ENCODE data around the gene MYOF. TPM values are rescaled to one million over a fixed set of nuclear protein-coding genes. Genes with fewer than 3 reads are reported as not detected.
A peak's percentile ranks its signal among the peaks of the same experiment; 100 is the strongest.
"Not testable (repeated sequence)": the region's sequence is repeated elsewhere in the genome, so short reads cannot be mapped to it uniquely, and the experiment has no call there.

Gene MYOF
- polyA plus RNA-seq, 1 of the 3 experiments (the other 2 are of a cell fraction): 103 TPM

GRCh38 chr10:93319096-93319495 is 163.0 kb downstream of the MYOF start:
- Histone ChIP-seq H3K4me2 (no peak overlapping the region), H4K20me1 (ENCODE audit: insufficient read depth) (no peaks in the 10 kb centered on the region), H3K36me3 (replicated peaks in 1 of 2; ENCODE audit: control insufficient read depth in 1 of 2, insufficient read depth in 2 of 2, low read length in 1 of 2) (peaks cover 38 to 66% of the 10 kb centered on the region in 2 experiments), H3K9me3 (no peaks in the 10 kb centered on the region), H2AFZ (ENCODE audit: low read depth) (no peak overlapping the region), H3K4me1 (ENCODE audit: control insufficient read depth in 1 of 2, insufficient read depth in 2 of 2, low read depth in 1 of 2, low read length in 1 of 2) (peaks cover 0 to 11% of the 10 kb centered on the region in 2 experiments; a peak in 1 of 4 replicates), H3K27ac (ENCODE audit: low read depth in 2 of 2, low read length in 1 of 2) (peak overlapping the region in 1 of 2 experiments; percentile 6; a peak in 1 of 4 replicates), H3K79me2 (ENCODE audit: insufficient read depth) (no peaks in the 10 kb centered on the region), H3K27me3 (ENCODE audit: insufficient read depth) (no peaks in the 10 kb centered on the region), H3K9me2 (no peaks in the 10 kb centered on the region), H3K9ac (no peak overlapping the region), H3K4me3 (ENCODE audit: low read depth in 2 of 2, low read length in 1 of 2) (no peak overlapping the region), H3F3A (replicated peaks; ENCODE audit: insufficient read depth) (no peaks in the 10 kb centered on the region)
- WGBS (ENCODE audit: low lambda C conversion rate): 84% methylated on average over 4 of the region's 4 CpGs
- ChIA-PET CTCF (interaction anchor here (0.7 to 2.0 kb wide), 2 partner anchors 28 to 34 kb away, joined by 3 to 11 read pairs; no protein-coding TSS in a partner anchor), POLR2A (no interaction called here)
- TF ChIP-seq YY1 (IDR thresholded peaks at IDR 0.05; ENCODE audit: low read depth): no peak
- no peak for TF ChIP-seq RAD21 (IDR thresholded peaks at IDR 0.05; ENCODE audit: low read length)
- no peak for TF ChIP-seq TCF12 (IDR thresholded peaks at IDR 0.05)
- TF ChIP-seq GATA2 (CRISPR knock-in tag; IDR thresholded peaks at IDR 0.05): no peak
- no peak for TF ChIP-seq RFX5 (IDR thresholded peaks at IDR 0.05; ENCODE audit: low read length)
- TF ChIP-seq, protein P1, sequence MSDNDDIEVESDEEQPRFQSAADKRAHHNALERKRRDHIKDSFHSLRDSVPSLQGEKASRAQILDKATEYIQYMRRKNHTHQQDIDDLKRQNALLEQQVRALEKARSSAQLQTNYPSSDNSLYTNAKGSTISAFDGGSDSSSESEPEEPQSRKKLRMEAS (IDR thresholded peaks at IDR 0.05; ENCODE audit: low read depth): no peak
- TF ChIP-seq TAF1 (IDR thresholded peaks at IDR 0.05; ENCODE audit: borderline replicate concordance, low read depth, low read length): no peak
- TF ChIP-seq JUND (IDR thresholded peaks at IDR 0.05): no peak
- TF ChIP-seq, protein P2, sequence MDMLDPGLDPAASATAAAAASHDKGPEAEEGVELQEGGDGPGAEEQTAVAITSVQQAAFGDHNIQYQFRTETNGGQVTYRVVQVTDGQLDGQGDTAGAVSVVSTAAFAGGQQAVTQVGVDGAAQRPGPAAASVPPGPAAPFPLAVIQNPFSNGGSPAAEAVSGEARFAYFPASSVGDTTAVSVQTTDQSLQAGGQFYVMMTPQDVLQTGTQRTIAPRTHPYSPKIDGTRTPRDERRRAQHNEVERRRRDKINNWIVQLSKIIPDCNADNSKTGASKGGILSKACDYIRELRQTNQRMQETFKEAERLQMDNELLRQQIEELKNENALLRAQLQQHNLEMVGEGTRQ (IDR thresholded peaks at IDR 0.05; ENCODE audit: borderline replicate concordance, low read depth, low read length): no peak
- TF ChIP-seq ELF1 (IDR thresholded peaks at IDR 0.05): no peak
- TF ChIP-seq CHD2 (IDR thresholded peaks at IDR 0.05; ENCODE audit: low read length, partially characterized antibody): no peak
- no peak for DNase-seq

DNA sequence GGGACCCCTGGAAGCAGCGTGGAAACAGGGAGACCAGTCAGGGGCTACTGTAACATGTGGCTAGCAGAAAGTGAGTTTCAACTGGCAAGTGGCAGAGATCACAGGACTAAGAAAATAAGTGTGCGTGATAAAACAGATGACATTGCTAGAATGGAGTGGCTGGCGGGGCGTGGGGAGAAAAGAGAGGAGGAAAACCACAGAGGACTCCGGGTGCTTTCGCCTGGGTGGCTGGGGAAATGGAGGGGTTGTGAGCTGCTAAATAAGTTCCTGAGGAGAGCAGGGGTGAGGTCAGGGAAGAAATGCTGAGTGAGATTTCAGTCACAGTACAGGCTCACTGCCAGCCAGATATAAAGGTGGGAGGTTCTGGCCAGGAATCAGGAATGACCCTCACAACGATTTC is 166.9 kb downstream of the MYOF start:
- Histone ChIP-seq H4K20me1 (ENCODE audit: insufficient read depth) (no peaks in the 10 kb centered on the region), H3F3A (replicated peaks; ENCODE audit: insufficient read depth) (no peaks in the 10 kb centered on the region), H3K4me3 (ENCODE audit: low read depth in 2 of 2, low read length in 1 of 2) (no peak overlapping the region), H3K9me2 (no peaks in the 10 kb centered on the region), H3K79me2 (ENCODE audit: insufficient read depth) (no peaks in the 10 kb centered on the region), H2AFZ (ENCODE audit: low read depth) (no peak overlapping the region), H3K27me3 (ENCODE audit: insufficient read depth) (no peaks in the 10 kb centered on the region), H3K9me3 (no peaks in the 10 kb centered on the region), H3K4me1 (ENCODE audit: control insufficient read depth in 1 of 2, insufficient read depth in 2 of 2, low read depth in 1 of 2, low read length in 1 of 2) (peaks cover 0 to 11% of the 10 kb centered on the region in 2 experiments; a peak in 1 of 4 replicates), H3K4me2 (no peak overlapping the region), H3K27ac (ENCODE audit: low read depth in 2 of 2, low read length in 1 of 2) (no peak overlapping the region), H3K36me3 (replicated peaks in 1 of 2; ENCODE audit: control insufficient read depth in 1 of 2, insufficient read depth in 2 of 2, low read length in 1 of 2) (peaks cover 21 to 72% of the 10 kb centered on the region in 2 experiments), H3K9ac (no peak overlapping the region)
- POLR2A ChIA-PET: no interaction called here
- WGBS (ENCODE audit: low lambda C conversion rate): 93% methylated on average over 7 of the region's 7 CpGs
- DNase-seq: no peak
- TF ChIP-seq MXI1 (IDR thresholded peaks at IDR 0.05; ENCODE audit: low read depth, low read length): no peak
- TF ChIP-seq EZH2phosphoT487 (IDR thresholded peaks at IDR 0.05; ENCODE audit: borderline replicate concordance, low read depth): no peak
- no peak for TF ChIP-seq RCOR1 (IDR thresholded peaks at IDR 0.05; ENCODE audit: low read length)
- no peak for TF ChIP-seq RFX5 (IDR thresholded peaks at IDR 0.05; ENCODE audit: low read length)
- CTCF ChIA-PET: interaction anchor here (1.3 kb wide), 1 partner anchor 61 kb away, joined by 3 read pairs; no protein-coding TSS in a partner anchor

DNA sequence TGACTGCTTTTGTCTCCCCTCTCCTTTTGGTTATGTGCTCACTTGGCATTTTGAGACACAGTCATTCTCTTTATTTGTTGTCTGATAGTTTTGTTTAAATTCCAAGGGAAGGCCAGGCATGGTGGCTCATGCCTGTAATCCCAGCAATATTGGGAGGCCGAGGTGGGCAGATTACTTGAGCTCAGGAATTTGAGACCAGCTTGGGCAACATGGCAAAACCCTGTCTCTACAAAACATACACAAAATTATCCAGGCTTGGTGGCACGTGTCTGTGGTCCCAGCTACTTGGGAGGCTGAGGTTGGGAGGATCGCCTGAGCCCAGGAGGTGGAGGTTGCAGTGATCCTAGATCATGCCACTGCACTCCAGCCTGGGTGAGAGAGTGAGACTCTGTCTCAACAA is 167.5 kb downstream of the MYOF start:
- DNase-seq; H3K4me1 ChIP-seq (ENCODE audit: control insufficient read depth in 1 of 2, insufficient read depth in 2 of 2, low read depth in 1 of 2, low read length in 1 of 2); CTCF ChIA-PET; H3K9me2 ChIP-seq; H3K27me3 ChIP-seq (ENCODE audit: insufficient read depth); POLR2A ChIA-PET; H3F3A ChIP-seq (replicated peaks; ENCODE audit: insufficient read depth); H3K4me3 ChIP-seq (ENCODE audit: low read depth in 2 of 2, low read length in 1 of 2); H3K9ac ChIP-seq; H3K27ac ChIP-seq (ENCODE audit: low read depth in 2 of 2, low read length in 1 of 2); H4K20me1 ChIP-seq (ENCODE audit: insufficient read depth); H2AFZ ChIP-seq (ENCODE audit: low read depth); H3K9me3 ChIP-seq; H3K4me2 ChIP-seq; H3K79me2 ChIP-seq (ENCODE audit: insufficient read depth): not testable (repeated sequence)
- WGBS (ENCODE audit: low lambda C conversion rate): 95% methylated on average over 2 of the region's 3 CpGs
- H3K36me3 ChIP-seq (replicated peaks in 1 of 2; ENCODE audit: control insufficient read depth in 1 of 2, insufficient read depth in 2 of 2, low read length in 1 of 2): peaks cover 27 to 72% of the 10 kb centered on the region in 2 experiments

All from SK-N-SH (cell line).